ENCODE data around the gene MINDY3. TPM values are rescaled to one million over a fixed set of nuclear protein-coding genes. Genes with fewer than 3 reads are reported as not detected.

The MINDY3 gene
- total and polyA plus RNA-seq, 2 donors from 2014 or later, result 22.2 to 31.5 TPM

GRCh38 chr10:15897287-15897686, 37.0 kb upstream of the MINDY3 start:
- no peak overlapping the region for H3K27ac ChIP-seq (ENCODE audit: low read depth in 2 of 2, low read length in 2 of 2)
- no peaks in the 10 kb centered on the region for H3K4me1 ChIP-seq (ENCODE audit: control insufficient read depth in 2 of 3, insufficient read depth in 2 of 3, low read depth in 1 of 3, low read length in 3 of 3)
- H3K4me3 ChIP-seq (ENCODE audit: low read length in 3 of 3), result no peak overlapping the region
- H3K9me3 ChIP-seq (ENCODE audit: control insufficient read depth in 2 of 3, insufficient read depth in 1 of 3, low read length in 3 of 3), result no peaks in the 10 kb centered on the region
- H3K27me3 ChIP-seq (ENCODE audit: control insufficient read depth, insufficient read depth, low read length), result no peaks in the 10 kb centered on the region
- intact Hi-C loops (cut with DNase I), result no loop called here
- FAIRE-seq (no peak), DNase-seq (no peak)
- no peak for TF ChIP-seq CTCF (IDR thresholded peaks at IDR 0.05; ENCODE audit: borderline replicate concordance, extremely low read depth, insufficient read depth)
- no peaks in the 10 kb centered on the region for H3K36me3 ChIP-seq (ENCODE audit: control insufficient read depth in 2 of 3, insufficient read depth in 3 of 3, low read length in 3 of 3)
- H3K9ac ChIP-seq (ENCODE audit: low read length in 3 of 3), result no peak overlapping the region

GRCh38 chr10:15896654-15897053, 36.3 kb upstream of the MINDY3 start:
- H3K9ac ChIP-seq (ENCODE audit: low read length in 3 of 3), result no peak overlapping the region
- no peaks in the 10 kb centered on the region for H3K4me1 ChIP-seq (ENCODE audit: control insufficient read depth in 2 of 3, insufficient read depth in 2 of 3, low read depth in 1 of 3, low read length in 3 of 3)
- no peak for TF ChIP-seq CTCF (IDR thresholded peaks at IDR 0.05; ENCODE audit: borderline replicate concordance, extremely low read depth, insufficient read depth)
- FAIRE-seq (no peak), DNase-seq (no peak)
- H3K4me3 ChIP-seq (ENCODE audit: low read length in 3 of 3), result no peak overlapping the region
- H3K27ac ChIP-seq (ENCODE audit: low read depth in 2 of 2, low read length in 2 of 2), result no peak overlapping the region
- intact Hi-C loops (cut with DNase I), result no loop called here
- no peaks in the 10 kb centered on the region for H3K27me3 ChIP-seq (ENCODE audit: control insufficient read depth, insufficient read depth, low read length)
- H3K9me3 ChIP-seq (ENCODE audit: control insufficient read depth in 2 of 3, insufficient read depth in 1 of 3, low read length in 3 of 3), result no peaks in the 10 kb centered on the region
- H3K36me3 ChIP-seq (ENCODE audit: control insufficient read depth in 2 of 3, insufficient read depth in 3 of 3, low read length in 3 of 3), result no peaks in the 10 kb centered on the region

- DNase-seq (no peak), FAIRE-seq (no peak)
- TF ChIP-seq CTCF (IDR thresholded peaks at IDR 0.05; ENCODE audit: borderline replicate concordance, extremely low read depth, insufficient read depth), result no peak
- no peak overlapping the region for H3K9ac ChIP-seq (ENCODE audit: low read length in 3 of 3)
- no peak overlapping the region for H3K27ac ChIP-seq (ENCODE audit: low read depth in 2 of 2, low read length in 2 of 2)
- H3K4me3 ChIP-seq (ENCODE audit: low read length in 3 of 3), result no peak overlapping the region
- H3K9me3 ChIP-seq (ENCODE audit: control insufficient read depth in 2 of 3, insufficient read depth in 1 of 3, low read length in 3 of 3), result no peaks in the 10 kb centered on the region
- no peaks in the 10 kb centered on the region for H3K27me3 ChIP-seq (ENCODE audit: control insufficient read depth, insufficient read depth, low read length)
- no peaks in the 10 kb centered on the region for H3K36me3 ChIP-seq (ENCODE audit: control insufficient read depth in 2 of 3, insufficient read depth in 3 of 3, low read length in 3 of 3)
- H3K4me1 ChIP-seq (ENCODE audit: control insufficient read depth in 2 of 3, insufficient read depth in 2 of 3, low read depth in 1 of 3, low read length in 3 of 3), result no peaks in the 10 kb centered on the region
- intact Hi-C loops (cut with DNase I), result no loop called here
Measured at GRCh38 chr10:15884447-15884846, 24.1 kb upstream of the MINDY3 start.

- TF ChIP-seq CTCF (IDR thresholded peaks at IDR 0.05; ENCODE audit: borderline replicate concordance, extremely low read depth, insufficient read depth), result no peak
- Histone ChIP-seq H3K27ac (ENCODE audit: low read depth in 2 of 2, low read length in 2 of 2) (no peak overlapping the region), H3K9me3 (ENCODE audit: control insufficient read depth in 2 of 3, insufficient read depth in 1 of 3, low read length in 3 of 3) (no peaks in the 10 kb centered on the region), H3K9ac (ENCODE audit: low read length in 3 of 3) (no peak overlapping the region), H3K4me1 (ENCODE audit: control insufficient read depth in 2 of 3, insufficient read depth in 2 of 3, low read depth in 1 of 3, low read length in 3 of 3) (no peaks in the 10 kb centered on the region), H3K4me3 (ENCODE audit: low read length in 3 of 3) (no peak overlapping the region), H3K36me3 (ENCODE audit: control insufficient read depth in 2 of 3, insufficient read depth in 3 of 3, low read length in 3 of 3) (no peaks in the 10 kb centered on the region), H3K27me3 (ENCODE audit: control insufficient read depth, insufficient read depth, low read length) (no peaks in the 10 kb centered on the region)
- DNase-seq, result no peak
- FAIRE-seq, result no peak
- intact Hi-C loops (cut with DNase I), result no loop called here
Measured at GRCh38 chr10:15881542-15881941, 21.2 kb upstream of the MINDY3 start.
